Measurements from ENCODE around the gene VPS39. TPM values are rescaled to one million over a fixed set of nuclear protein-coding genes. Genes with fewer than 3 reads are reported as not detected.

Gene VPS39
- total and polyA plus RNA-seq, 2 of the 13 experiments (the other 11 are each of a cell fraction or from before 2014, with no cell fraction given) = 22.9 to 32.0 TPM

MicroRNAs encoded within 50 kb of the gene (microRNA counts, 767-probe panel; counts per million panel counts)
- microRNA hsa-miR-627 = not detected

Small RNAs within 50 kb of the gene (microRNA-seq; reads per million reads assigned to microRNA genes)
- 95.0 reads per million, percentile 73 among the genes with 10 or more reads in this experiment for gene MIR627

Small RNAs within 50 kb of the gene (small RNA-seq; reads per million reads assigned to genes)
- 0.10 to 42.5 (median 28.0) reads per million in 3 experiments for gene MIR627 (ENCODE audit: insufficient read depth in 2 of 3, insufficient read length in 3 of 3, low read depth in 2 of 3, low replicate concordance in 1 of 3)

Other genes with a start within 250 kb of the VPS39 start
- 4.8 and 4.9 TPM in 2 replicates for gene EHD4, start 235.7 kb downstream of the VPS39 start, total RNA-seq (2016; rRNA removed; fragmentation: Illumina TruSeq; extraction: Trizol)
- 3.1 and 4.2 TPM in 2 replicates for gene EHD4, start 235.7 kb downstream of the VPS39 start, polyA plus RNA-seq (2011; rRNA removed)
- gene PLA2G4E, start 187.3 kb downstream of the VPS39 start, total RNA-seq (2016; rRNA removed; fragmentation: Illumina TruSeq; extraction: Trizol) = not detected in 2 replicates
- gene PLA2G4E, start 187.3 kb downstream of the VPS39 start, polyA plus RNA-seq (2011; rRNA removed) = 0.01 TPM in 1 of 2 replicates, not detected in the other
- gene PLA2G4D, start 113.7 kb downstream of the VPS39 start, total RNA-seq (2016; rRNA removed; fragmentation: Illumina TruSeq; extraction: Trizol) = 0.04 TPM in 1 of 2 replicates, not detected in the other
- 0.21 and 0.29 TPM in 2 replicates for gene PLA2G4D, start 113.7 kb downstream of the VPS39 start, polyA plus RNA-seq (2011; rRNA removed)
- not detected in 2 replicates for gene PLA2G4F, start 51.7 kb downstream of the VPS39 start, total RNA-seq (2016; rRNA removed; fragmentation: Illumina TruSeq; extraction: Trizol)
- gene PLA2G4F, start 51.7 kb downstream of the VPS39 start, polyA plus RNA-seq (2011; rRNA removed) = 0.01 and 0.07 TPM in 2 replicates
- gene GANC, start 64.9 kb upstream of the VPS39 start, total RNA-seq (2016; rRNA removed; fragmentation: Illumina TruSeq; extraction: Trizol) = 21.0 and 25.8 TPM in 2 replicates
- 15.5 and 17.0 TPM in 2 replicates for gene GANC, start 64.9 kb upstream of the VPS39 start, polyA plus RNA-seq (2011; rRNA removed)
- gene TMEM87A, start 65.1 kb upstream of the VPS39 start, total RNA-seq (2016; rRNA removed; fragmentation: Illumina TruSeq; extraction: Trizol) = 22.8 and 42.8 TPM in 2 replicates
- gene TMEM87A, start 65.1 kb upstream of the VPS39 start, polyA plus RNA-seq (2011; rRNA removed) = 14.3 and 20.2 TPM in 2 replicates
- gene CAPN3, start 151.2 kb upstream of the VPS39 start, total RNA-seq (2016; rRNA removed; fragmentation: Illumina TruSeq; extraction: Trizol) = 0.90 and 1.3 TPM in 2 replicates
- 3.7 and 4.6 TPM in 2 replicates for gene CAPN3, start 151.2 kb upstream of the VPS39 start, polyA plus RNA-seq (2011; rRNA removed)

Measured in HepG2 (cell line).